HUES64 (cell line): Measurements from ENCODE around the gene CORIN.

Experiments
- H3K27ac ChIP-seq: 2 replicates; pipeline ENCODE4 v1.7.0; 2013; ENCODE audit warnings: low read depth, low read length, inconsistent platforms
- H3K27me3 ChIP-seq: 2 replicates; pipeline ENCODE4 v1.6.1; 2013; ENCODE audit warnings: mild to moderate bottlenecking, low read length; ENCODE audit not compliant: insufficient read depth
- H3K36me3 ChIP-seq: 2 replicates; pipeline ENCODE4 v1.6.1; 2013; ENCODE audit warnings: mild to moderate bottlenecking, low read length; ENCODE audit not compliant: insufficient read depth
- H3K4me1 ChIP-seq: 2 replicates; pipeline ENCODE4 v1.6.1; 2013; ENCODE audit warnings: mild to moderate bottlenecking, low read length, moderate library complexity; ENCODE audit not compliant: insufficient read depth
- H3K4me3 ChIP-seq: 2 replicates; pipeline ENCODE4 v1.5.1; 2013; ENCODE audit warnings: mild to moderate bottlenecking, low read length, moderate library complexity
- H3K9ac ChIP-seq: 2 replicates; pipeline ENCODE4 v1.6.1; 2013; ENCODE audit warnings: mild to moderate bottlenecking, low read depth, low read length
- H3K9me3 ChIP-seq: 2 replicates; pipeline ENCODE4 v1.6.1; 2013; ENCODE audit warnings: low read depth, low read length; ENCODE audit not compliant: insufficient read depth
- WGBS: fragments of 150-250, 120-280 bp; methylation state at CpG from one replicate; pipeline ENCODE4 v1.1.7; 2013; ENCODE audit warnings: missing lambda C conversion rate; 5-methylcytosine and 5-hydroxymethylcytosine counted together

Gene CORIN

GRCh38 chr4:47856713-47857112 lies 18.8 kb upstream of the CORIN start:
- WGBS: 83% methylated on average over 1 of the region's 1 CpG
- H3K4me3 ChIP-seq: no peak overlapping the region
- H3K9me3 ChIP-seq: no peaks in the 10 kb centered on the region
- H3K27ac ChIP-seq: no peak overlapping the region
- H3K36me3 ChIP-seq: peaks cover 67% of the 10 kb centered on the region
- H3K27me3 ChIP-seq: no peaks in the 10 kb centered on the region
- no peaks in the 10 kb centered on the region for H3K4me1 ChIP-seq
- no peak overlapping the region for H3K9ac ChIP-seq

- H3K4me3 ChIP-seq: no peak overlapping the region
- no peaks in the 10 kb centered on the region for H3K4me1 ChIP-seq
- no peaks in the 10 kb centered on the region for H3K9me3 ChIP-seq
- peaks cover 78% of the 10 kb centered on the region for H3K36me3 ChIP-seq
- no peak overlapping the region for H3K9ac ChIP-seq
- no peaks in the 10 kb centered on the region for H3K27me3 ChIP-seq
- no peak overlapping the region for H3K27ac ChIP-seq
- 100% methylated on average over 2 of the region's 2 CpGs for WGBS
Observed at GRCh38 chr4:47855350-47855749, 17.5 kb upstream of the CORIN start.

DNA sequence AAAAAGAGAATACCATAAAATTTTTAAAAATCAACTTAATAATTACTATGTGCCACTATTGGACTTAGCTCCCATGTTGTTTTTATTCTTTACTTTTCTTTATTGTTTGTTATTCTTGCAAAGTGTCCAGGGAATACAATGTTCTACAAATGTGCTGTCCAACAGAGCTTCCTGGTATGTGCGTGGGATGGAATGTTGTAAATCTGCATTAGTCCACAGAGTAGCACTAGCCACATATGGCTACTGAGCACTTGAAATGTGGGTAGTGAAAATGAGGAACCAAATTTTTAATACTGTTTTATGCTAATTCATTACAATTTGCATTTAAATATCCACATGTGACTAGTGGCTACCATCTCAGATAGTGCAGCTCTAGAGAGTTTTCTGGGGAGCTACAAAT lies 14.3 kb upstream of the CORIN start:
- 100% methylated on average over 1 of the region's 1 CpG for WGBS
- no peak overlapping the region for H3K9ac ChIP-seq
- no peaks in the 10 kb centered on the region for H3K4me1 ChIP-seq
- H3K36me3 ChIP-seq: peaks cover 94% of the 10 kb centered on the region
- 0 out of 2 replicates have a peak, but pooled peaks cover 5% of the 10 kb centered on the region for H3K9me3 ChIP-seq
- H3K4me3 ChIP-seq: no peak overlapping the region
- H3K27me3 ChIP-seq: no peaks in the 10 kb centered on the region
- no peak overlapping the region for H3K27ac ChIP-seq

DNA sequence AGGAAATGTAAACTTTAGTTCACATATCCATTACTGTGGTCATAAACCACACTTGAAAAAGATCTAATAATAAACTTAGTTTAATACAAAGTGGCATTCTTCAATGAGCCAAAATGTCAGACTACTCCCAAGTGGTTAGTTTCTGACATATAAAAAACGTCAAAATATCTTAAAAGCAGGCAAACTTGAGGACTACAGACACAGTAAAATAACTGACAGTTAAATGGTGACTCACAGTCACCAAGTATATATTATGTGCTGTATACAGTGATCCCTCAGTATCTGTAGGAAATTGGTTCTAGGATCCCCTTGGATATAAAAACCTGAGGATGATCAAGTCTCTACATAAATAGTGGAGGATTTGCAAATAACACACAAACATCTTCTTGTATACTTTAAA lies 11.6 kb upstream of the CORIN start:
- Histone ChIP-seq H3K36me3 (peaks cover 76% of the 10 kb centered on the region), H3K9ac (no peak overlapping the region), H3K4me3 (no peak overlapping the region), H3K4me1 (no peaks in the 10 kb centered on the region), H3K27me3 (no peaks in the 10 kb centered on the region), H3K9me3 (0 out of 2 replicates have a peak, but pooled peaks cover 7% of the 10 kb centered on the region), H3K27ac (no peak overlapping the region)
- WGBS: 87% methylated on average over 1 of the region's 1 CpG

DNA sequence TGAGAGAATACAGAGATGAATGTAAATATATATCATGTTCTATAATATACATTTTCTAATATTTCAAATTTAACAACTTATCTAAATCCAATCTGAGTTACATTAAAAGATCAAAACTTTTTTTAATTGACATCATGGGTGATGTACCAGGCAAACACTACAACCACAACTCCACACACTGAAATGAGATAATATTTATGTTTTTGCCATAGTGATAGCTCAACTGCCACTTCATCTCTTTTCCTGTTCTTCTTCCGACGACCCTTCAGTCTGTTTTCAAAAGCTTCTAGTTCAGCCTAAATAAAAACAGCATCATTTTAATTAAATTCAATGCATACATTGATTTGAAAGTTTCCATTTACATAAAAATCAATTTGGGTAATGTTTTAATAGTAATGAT lies 10.2 kb upstream of the CORIN start:
- Histone ChIP-seq H3K36me3 (peaks cover 76% of the 10 kb centered on the region), H3K9ac (no peak overlapping the region), H3K4me3 (no peak overlapping the region), H3K27me3 (no peaks in the 10 kb centered on the region), H3K9me3 (0 out of 2 replicates have a peak, but pooled peaks cover 7% of the 10 kb centered on the region), H3K4me1 (no peaks in the 10 kb centered on the region), H3K27ac (no peak overlapping the region)
- 83% methylated on average over 2 of the region's 2 CpGs for WGBS

GRCh38 chr4:47842985-47843384 lies 5.1 kb upstream of the CORIN start:
- H3K9ac ChIP-seq: no peak overlapping the region
- H3K27me3 ChIP-seq: peaks cover 11% of the 10 kb centered on the region
- H3K4me3 ChIP-seq: no peak overlapping the region
- H3K4me1 ChIP-seq: peaks cover 8% of the 10 kb centered on the region
- H3K9me3 ChIP-seq: 0 out of 2 replicates have a peak, but pooled peaks cover 7% of the 10 kb centered on the region
- no peak overlapping the region for H3K27ac ChIP-seq
- H3K36me3 ChIP-seq: peaks cover 37% of the 10 kb centered on the region

- 92% methylated on average over 1 of the region's 1 CpG for WGBS
- Histone ChIP-seq H3K9ac (no peak overlapping the region), H3K27me3 (peaks cover 33% of the 10 kb centered on the region), H3K9me3 (no peaks in the 10 kb centered on the region), H3K36me3 (peaks cover 25% of the 10 kb centered on the region), H3K4me3 (no peak overlapping the region), H3K4me1 (peaks cover 22% of the 10 kb centered on the region), H3K27ac (no peak overlapping the region)
Observed at GRCh38 chr4:47840291-47840690, 2.4 kb upstream of the CORIN start.

DNA sequence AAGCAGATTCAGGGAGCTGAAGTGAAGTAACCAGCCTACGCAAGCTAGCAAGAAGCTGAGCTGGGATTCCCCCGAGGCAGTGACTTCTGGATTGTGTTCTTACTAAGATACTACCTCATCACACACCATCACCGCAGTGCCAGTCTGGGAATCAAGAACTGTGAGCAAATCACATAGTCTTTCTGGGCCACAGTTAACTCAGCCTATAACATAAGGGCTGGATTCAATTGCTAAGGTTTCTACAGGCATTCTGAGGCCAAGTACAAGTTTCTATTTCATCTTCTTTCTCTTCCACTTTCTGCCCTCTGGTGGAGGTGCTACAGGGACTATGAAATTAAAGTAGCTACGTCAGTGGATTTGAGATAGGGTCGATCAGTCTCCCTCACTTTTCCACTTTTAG lies 1.4 kb upstream of the CORIN start:
- Histone ChIP-seq H3K9me3 (no peaks in the 10 kb centered on the region), H3K36me3 (peaks cover 22% of the 10 kb centered on the region), H3K9ac (no peak overlapping the region), H3K4me1 (peaks cover 24% of the 10 kb centered on the region), H3K4me3 (no peak overlapping the region), H3K27me3 (peaks cover 33% of the 10 kb centered on the region), H3K27ac (no peak overlapping the region)
- 70% methylated on average over 5 of the region's 5 CpGs for WGBS

DNA sequence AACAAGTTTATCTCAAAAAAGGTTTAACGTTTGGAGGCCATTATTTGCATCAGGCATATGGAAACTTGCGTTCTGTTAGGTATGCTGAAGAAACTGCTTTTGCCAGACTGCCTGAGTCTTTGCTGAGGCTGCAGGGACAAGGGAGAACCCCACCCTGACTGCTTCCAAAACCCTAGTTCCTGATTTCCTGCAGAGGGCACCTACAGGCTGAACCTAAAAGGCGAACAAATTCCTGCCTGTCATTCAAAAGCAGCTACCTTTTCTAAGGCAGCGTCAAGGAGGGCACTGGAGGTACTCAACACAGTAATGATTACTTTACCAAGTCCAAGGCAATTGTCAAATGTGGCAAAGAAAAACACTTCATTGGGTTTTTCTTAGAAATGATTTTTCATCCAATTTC lies 578 bp upstream of the CORIN start:
- no peak overlapping the region for H3K27ac ChIP-seq
- no peaks in the 10 kb centered on the region; the same call in 1 of the 2 replicates for H3K9me3 ChIP-seq
- peaks cover 24% of the 10 kb centered on the region for H3K4me1 ChIP-seq
- H3K9ac ChIP-seq: no peak overlapping the region
- peaks cover 33% of the 10 kb centered on the region for H3K27me3 ChIP-seq
- WGBS: 42% methylated on average over 4 of the region's 4 CpGs
- H3K36me3 ChIP-seq: peaks cover 14% of the 10 kb centered on the region
- peak overlapping the region; percentile 65 for H3K4me3 ChIP-seq

DNA sequence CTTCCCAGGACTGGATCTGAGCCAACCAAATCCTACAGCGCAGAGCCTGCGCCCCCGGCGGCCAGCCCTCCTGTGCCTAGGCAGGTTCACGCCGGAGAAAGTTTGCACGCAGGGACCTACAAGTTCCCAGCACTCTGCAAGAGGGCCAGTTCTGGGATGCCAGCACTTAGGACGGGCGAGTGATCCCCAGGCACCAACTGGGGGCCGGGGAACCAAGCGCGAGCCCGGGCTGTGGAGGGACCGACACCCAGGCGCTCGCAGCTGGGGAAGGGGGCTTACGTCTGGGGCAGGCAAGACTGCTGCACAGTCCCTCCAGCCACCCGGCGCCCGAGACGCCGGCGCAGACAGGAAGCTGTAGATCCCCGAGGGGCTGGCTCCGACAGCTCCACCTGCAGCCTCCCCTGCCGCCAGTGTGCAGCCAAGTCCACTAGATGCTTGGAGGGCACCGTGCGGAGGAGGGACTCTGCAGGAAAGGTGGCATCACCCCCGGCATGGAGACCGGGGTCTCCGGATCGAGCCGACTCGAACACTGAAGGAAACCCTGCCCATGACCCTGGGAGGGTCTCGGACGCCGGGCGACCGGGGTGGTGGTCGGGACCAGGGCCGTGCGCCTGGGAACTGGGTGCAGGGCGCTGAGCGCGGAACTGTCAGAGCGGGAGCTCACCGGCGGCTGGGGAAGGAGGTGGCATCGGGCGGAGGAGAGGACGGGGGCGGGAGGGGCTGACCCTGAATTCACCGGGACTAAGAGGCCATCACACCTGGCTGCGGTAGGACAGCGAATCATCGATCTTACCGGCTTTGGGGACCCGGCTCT lies 566 bp downstream of the CORIN start:
- peak overlapping the region; percentile 60 for H3K9ac ChIP-seq
- H3K36me3 ChIP-seq: peaks cover 2% of the 10 kb centered on the region
- no peak overlapping the region for H3K27ac ChIP-seq
- peak overlapping the region; percentile 65 for H3K4me3 ChIP-seq
- WGBS: under 1% methylated on average over 58 of the region's 58 CpGs
- H3K4me1 ChIP-seq: peaks cover 24% of the 10 kb centered on the region
- peaks cover 5% of the 10 kb centered on the region; the same call in 1 of the 2 replicates for H3K9me3 ChIP-seq
- peaks cover 33% of the 10 kb centered on the region for H3K27me3 ChIP-seq

DNA sequence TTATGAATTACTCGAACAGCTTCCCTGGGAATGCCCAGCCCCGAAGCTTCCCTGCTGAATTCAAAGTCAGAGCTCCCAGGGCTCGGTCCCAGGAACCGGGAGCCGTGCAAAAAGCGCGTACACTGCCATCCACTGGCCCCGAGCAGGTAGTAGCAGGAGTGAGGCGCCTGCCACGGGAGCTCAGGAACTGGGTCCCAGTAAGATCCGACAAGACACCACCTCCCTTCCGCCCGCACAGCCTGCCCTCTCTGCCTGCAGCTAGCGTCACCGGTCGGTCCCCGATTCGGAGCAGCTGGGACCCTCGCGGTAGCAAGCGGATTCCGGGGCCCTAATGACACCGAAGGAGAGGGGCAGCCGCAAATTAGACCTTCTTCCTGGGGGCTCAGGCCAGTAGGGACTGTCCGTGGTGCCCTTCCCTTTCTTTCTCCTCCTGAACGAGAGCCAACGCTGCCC lies 1.2 kb downstream of the CORIN start:
- peaks cover 33% of the 10 kb centered on the region for H3K27me3 ChIP-seq
- H3K9ac ChIP-seq: peak overlapping the region; percentile 60
- H3K36me3 ChIP-seq: no peaks in the 10 kb centered on the region
- peak overlapping the region; percentile 65 for H3K4me3 ChIP-seq
- peaks cover 5% of the 10 kb centered on the region; the same call in 1 of the 2 replicates for H3K9me3 ChIP-seq
- H3K4me1 ChIP-seq: peaks cover 24% of the 10 kb centered on the region
- under 1% methylated on average over 27 of the region's 27 CpGs for WGBS
- H3K27ac ChIP-seq: no peak overlapping the region
